CMK (cell line): Measurements from ENCODE around the gene CADM1.

Source experiments
- DNase-seq: peaks from one replicate; pipeline ENCODE4 v3.0.0-alpha.2; 2010; ENCODE audit warnings: low read depth

CADM1 gene

DNA sequence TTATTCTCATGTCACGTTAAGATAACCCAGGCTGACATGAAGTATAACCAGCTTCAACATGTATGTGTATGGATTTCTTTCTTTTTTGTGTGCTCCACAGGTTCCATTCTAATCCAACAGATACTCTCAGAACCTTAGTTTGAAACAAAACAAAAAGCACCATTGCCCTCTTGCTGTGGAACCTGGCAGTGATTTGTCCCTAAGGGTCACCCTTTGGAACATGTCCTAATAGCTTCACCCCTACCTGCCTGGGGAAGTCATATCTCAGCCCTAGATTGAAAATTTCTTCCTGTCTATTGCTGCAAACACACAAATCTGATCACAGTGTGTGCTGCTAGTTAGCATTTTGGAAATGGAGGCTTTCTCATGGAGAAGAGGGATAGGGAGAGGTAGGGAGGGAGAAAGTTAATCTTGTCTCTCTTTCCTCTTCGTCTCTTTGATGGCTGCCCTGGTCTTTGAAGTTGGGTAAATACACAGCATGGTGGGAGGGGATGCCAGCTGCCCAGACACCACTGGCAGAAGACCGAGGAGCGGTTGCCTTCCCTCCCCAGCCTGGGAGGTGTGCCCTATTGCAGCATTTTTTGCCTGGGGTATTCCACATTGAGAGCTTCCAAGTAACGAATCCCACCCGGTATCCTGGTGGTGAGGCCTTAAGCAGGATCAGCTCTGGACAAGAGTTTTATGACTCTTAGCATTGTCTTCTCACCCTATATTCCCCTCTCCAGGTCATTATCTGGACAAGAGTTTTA is 11.6 kb upstream of the CADM1 start:
- no peak for DNase-seq

DNA sequence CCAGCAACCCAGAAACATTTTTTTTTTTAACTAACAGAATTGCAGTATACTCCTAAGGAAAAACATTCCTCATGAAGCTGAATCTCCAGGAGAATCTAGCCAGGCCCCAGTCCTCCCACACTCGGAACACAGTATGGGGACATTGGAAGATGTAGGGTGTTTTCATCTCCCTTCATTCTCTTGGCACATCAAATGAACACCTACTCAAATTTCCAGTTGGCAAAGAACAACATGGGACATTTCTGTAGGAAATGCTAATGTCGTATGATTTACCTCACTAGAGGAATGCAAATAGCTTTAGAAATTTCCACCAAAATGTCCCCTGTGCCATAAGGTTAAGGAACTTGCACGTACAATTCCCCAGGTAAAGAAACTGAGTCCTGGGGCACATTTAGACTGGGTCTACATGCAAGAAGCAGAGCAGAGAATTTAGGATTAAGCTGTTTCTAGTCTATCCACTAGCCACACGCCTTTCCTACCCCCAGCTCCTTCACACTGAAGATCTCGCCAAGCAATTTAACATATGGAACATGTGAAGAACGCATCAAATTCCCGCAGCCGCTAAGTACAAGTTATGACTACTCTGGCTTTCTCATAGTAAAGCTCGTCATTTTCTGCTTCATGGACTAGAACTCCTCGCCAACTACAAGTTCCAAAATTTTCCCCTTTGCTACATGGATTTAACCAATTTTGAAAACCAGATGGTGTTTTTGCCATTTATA is 2.9 kb upstream of the CADM1 start:
- no peak for DNase-seq

DNA sequence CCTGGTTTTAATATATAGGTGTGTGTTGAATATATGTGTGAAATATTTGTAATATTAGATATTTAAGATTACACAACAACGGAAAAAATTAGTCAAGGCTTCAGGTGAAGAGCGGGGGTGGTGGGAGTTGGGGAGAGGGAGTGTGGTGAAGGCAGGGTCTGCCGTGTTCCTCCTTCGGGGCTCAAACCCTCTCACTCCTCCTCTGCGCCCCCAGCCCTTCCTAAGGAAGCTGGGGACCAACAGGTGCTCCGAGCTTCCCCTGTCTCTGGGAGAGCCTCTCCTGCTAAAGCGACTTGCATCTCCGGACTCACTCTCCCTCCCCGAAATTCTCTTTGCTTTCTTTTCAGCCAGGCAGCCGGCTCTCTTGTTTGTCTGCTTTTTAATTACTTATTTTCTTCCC is 960 bp upstream of the CADM1 start:
- no peak for DNase-seq

DNA sequence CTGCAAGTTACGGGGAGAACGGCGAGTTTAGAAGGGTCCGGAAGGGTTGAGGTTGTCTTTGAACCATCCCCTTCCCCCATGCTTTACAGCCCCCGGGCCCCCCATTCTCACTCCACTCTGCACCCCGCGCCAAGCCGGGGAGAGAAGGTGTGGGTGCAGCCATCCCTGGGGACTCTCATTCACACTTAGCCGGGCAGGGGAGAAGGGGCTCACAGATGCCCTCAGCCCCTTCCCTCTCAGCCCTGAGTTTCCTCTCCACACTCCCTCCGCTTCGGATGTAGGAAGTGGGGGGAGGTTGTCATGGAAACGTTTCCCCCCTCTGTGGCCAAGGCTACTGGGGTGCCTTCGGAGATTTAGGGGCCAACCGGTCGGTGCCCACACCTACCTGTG is 334 bp downstream of the CADM1 start:
- no peak for DNase-seq

DNA sequence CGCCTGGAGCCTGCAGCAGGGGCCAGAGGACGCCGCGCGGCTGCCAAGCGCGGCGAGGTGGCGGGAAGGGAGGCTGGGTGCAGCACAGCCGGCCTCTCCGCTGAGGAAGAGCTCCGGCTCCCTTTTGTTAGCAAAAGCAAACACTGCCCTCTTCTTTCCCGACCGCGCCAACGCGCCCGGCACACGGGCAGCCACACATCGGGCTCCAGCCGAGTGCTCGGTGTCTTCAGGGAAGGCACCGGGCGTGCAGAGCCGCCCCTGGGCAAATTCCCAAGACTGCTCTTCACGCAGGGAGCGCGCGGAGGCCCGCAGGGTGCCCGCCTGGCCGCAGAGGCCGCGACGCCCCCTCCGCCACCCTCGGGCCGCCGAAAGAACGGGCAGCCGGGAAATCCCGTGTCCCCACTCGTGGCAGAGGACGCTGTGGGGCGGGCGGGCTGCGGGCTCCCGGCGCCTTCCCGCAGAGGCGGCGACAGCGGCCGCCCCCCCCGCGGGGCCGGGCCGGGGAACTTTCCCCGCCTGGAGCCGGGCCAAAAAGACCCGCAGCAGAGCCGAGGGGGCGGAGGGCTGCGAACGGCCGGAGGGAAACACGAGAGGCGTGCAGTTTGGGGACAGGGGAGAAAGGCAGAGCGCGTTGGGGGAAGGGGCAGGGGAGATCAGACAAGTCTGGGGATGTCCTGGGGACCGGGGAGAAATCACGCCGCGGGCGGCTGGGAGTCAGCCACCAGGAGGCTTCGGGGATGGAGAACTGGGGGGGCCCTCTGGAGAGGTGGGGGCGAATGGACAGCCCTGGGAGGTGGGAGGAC is 931 bp downstream of the CADM1 start:
- DNase-seq: no peak

DNA sequence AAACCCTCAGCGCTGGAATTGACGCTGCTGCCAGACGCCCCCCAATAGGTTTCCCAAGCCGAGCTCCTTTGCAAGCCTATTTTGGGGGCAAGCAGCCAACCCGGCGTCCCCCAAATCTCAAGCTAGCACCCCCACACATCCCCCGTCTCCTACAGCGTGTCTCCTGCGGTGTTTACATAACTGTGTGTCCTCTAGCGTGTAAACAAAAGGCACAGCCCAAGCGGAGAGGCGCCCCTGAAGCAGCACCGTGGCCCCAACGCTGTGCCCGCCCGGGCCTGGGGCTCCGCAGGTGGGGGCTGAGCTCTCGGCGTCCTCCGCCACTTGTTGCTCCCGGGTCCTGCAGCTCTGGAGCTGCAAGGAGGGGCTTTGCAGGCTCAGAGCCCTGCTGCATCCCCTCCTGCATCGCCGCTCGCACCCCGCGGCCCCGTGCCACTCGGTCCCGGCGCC is 1.6 kb downstream of the CADM1 start:
- no peak for DNase-seq

DNA sequence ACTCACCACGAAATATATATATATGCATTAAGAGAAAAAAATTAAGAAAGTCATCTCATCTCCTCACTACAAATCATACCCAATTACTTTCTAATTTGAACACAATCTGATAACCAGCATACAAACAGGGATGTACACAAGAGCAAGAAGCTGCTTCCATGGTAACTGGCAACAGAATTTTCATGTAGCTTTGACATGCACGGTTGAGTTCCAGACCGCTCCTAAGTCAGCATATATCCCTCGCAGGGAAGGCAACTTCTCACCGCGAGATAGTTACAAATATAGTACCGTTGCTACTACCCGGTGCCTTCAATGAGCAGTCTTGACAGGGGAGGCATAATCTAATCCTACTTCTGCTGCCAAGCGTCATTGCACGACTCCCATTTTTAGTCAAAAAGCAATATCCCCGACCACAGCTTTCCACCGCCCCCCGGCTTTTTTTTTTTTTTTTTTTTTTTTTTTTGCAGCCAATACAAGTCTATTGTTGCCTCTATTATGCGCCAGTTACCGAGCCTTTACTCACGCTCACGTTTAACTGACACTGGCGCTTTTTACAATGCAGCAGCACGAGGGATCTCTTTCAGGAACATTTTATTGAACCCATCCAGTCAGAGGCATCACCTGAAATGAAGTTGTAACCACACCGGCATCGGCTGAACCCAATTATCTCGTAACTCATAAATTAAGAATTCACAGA is 2.2 kb downstream of the CADM1 start:
- no peak for DNase-seq

DNA sequence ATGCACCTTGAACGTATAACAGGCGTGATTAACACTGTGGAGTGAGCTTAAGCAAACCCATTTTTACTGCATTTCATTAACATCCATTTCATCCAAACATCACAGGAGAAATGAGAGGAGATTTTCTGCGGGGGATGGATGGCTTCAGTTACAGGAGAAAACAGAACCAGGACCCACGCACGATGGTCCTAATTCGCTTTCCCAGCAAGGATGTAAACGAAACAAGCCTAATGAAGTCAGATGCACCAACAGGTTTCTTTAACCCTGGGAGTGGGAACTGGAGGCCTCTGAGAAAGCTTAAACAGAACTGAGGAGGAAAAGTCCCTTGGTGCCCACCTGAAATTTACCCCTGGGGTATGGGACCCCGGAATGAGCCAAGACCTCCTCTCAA is 2.7 kb downstream of the CADM1 start:
- no peak for DNase-seq

DNA sequence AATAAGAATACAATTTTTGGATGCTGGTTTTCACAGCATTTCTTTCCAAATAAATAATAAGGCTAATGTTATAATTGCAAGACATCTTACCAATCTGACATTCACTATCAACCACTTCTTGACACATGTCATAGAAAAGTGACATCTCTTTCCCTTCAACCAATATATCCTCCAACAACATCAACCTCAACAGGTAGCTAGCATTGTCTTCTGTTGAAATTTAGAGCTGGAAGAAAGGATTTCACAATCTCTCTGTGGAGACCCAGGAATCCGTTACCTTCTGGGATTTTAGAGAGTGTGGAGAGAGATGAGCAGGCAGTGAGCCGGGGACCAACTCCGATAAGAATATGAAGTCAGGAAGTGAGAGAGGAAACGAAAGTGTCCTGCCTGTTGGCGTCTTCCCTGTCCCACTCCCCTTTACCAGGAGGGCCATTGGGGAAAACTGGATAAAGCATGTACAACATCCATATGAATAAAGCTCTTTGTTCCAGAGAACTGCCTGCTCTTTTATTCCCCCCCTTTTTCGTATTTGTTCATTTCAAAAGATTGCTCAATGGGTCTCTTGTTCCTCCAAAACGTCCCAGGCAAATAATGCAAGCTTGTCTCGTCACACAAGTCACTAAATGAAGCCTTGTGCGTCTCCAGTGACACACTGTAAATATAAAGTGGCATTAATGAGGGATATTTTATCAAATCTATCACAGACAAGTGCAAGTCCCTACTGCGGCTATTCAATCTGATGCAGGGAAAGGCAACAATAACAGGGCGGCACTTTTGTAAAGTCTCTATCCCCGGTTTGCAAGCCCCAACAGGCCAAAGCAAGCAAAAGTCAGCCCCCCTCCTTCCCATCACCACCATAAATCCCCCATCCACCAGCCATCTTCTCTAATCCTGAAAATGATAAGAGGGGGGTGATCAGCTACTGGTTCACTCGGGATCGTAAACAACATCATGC is 3.4 kb downstream of the CADM1 start:
- DNase-seq: no peak

DNA sequence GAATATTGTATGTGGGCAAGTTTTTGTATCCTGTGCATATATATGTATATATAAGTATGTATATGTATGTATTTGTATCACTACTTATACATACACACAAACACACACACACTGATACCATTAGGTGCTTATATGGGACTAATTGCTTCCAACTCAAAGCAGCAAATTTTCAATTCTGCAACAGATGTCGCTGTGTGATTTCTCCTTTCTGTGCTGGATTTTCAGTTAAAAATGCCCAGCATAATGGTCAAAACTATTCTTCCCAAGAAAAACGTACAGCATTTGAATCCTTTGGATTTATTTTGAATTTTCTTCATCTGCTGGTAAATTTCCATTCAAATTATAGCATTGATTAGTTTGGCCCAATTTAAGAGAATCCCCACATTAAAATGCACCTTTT is 4.3 kb downstream of the CADM1 start:
- no peak for DNase-seq

DNA sequence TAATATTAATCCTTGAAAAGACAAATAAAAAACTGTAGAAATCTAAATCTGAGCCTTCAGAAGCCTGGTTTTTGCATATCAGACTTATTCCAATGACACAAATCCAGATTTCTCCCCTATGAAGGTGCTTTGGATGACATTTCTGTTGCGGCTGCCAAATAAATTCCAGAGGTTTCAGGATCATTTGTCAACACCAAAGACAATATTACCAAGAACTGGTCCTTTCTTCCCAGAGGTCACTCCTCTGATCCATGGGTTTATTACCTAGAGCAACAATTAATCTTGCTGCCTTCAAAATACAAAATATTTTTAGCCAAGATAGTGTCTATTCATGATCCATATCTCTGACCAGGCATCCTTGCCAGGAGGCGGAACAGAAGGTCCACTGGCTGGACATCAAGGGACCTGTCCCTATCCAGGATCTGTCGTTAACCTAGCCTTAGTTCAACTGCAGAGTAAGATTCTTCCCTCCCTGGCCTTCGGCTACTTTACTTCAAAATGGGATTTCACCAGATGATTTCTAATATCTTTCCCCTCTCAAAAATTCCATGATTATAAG is 4.9 kb downstream of the CADM1 start:
- DNase-seq: no peak

DNA sequence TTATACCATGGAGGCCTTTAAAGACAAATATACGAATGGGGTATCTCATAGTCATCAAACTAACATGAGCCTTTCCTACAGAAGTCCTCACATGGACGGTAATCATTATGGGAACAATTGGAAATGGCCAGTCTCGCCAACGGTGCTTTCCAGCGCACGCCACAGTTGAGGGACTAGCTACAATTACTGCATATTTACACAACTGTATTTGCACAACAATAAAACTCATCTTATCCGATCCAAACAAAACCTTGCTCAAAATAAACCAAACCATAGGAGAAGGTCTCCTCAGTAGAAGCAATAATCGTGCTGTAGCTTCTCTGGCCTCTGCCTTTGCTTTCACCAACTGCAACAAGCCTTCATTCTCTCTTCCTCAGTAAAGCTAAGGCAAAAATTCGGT is 5.9 kb downstream of the CADM1 start:
- DNase-seq: no peak

DNA sequence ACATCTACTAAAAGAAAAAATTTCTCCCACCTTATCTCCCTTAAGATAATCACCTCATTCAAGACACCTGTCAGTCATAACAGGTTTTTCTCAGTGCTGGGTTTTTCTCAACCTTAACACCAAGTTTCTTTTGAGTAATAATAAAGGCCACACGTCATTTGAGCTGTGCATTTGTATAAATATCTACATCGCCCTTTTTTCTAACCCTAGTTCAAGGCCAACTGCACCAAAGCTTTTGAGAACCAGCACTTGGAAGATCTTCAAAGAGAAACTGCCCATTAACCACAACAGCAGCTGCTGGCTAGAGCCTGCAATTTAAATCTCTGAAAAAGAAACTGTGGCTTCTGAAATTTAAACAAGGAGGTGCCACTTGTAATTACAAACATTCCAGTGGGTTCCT is 6.9 kb downstream of the CADM1 start:
- DNase-seq: no peak

DNA sequence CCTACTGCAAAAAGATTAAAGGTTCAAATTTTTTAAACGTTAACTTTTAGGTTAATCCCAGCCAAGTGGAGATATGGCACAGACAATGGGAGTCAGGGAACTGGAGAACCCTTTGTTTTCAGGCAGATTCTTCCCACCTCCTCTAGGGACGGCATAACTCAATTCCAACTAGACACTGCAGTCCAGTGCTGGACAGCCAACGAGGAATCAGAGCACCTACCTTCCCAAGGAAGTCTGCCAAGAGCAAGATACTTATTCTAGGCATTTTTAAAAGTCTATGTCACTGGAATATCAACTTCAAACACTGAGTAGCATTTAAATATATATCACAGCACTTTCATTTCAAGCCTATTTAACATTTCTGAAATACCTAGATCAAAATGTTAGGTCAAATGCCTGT is 7.3 kb downstream of the CADM1 start:
- no peak for DNase-seq

DNA sequence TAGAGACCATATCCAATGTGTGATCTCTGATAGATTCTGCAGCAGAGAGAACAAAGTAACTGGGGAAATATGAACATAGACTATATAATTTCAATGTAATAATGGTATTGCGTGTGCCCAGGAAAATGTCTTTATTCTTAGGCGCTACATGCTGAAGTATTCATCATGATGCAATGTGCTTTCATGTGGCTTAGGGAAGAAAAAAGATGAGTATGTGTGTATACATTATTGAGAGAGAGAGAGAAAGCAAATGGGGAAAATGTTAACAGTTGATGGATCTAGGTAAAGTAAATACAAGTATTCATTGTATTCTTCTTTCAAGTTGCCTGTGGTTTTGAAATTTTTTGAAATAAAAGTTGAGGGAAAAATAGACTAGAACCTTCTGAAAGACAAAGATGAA is 10.3 kb downstream of the CADM1 start:
- no peak for DNase-seq

DNA sequence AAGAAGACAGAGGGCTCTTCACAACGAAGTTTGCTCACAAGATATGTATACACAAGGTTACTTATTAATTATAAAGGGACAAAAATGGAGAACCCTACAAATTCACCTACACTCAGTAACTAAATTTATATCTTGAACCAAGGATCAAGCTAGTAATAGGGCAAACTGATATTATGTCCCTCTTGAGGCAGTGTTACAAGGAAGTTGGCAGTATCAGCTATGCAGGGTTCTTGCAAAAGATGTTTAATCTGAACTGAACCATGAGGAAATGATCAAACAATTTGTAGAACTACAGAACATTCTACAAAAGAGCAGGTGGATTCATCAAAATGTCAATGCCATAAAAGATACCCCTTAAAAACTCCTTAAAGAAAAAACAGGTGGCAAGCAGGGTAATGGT is 10.7 kb downstream of the CADM1 start:
- no peak for DNase-seq

DNA sequence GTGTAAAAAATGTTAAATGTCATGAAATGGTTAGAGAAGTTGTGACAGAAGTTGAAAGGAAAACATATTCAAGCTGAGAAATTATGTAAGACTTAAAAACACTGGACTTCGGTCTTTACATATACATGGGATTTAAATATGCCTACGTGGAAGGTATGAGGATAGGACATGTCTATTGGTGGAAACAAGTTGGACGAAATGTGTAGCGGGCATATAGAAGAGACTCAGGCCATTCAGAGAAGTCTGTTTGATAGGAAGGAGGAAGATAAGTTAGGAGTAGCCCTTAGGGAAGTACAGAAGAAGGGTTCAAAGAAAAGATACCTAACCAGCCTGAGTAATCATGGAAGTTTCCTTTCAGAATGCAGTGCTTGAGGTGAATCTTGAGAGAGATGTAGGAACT is 14.7 kb downstream of the CADM1 start:
- no peak for DNase-seq

DNA sequence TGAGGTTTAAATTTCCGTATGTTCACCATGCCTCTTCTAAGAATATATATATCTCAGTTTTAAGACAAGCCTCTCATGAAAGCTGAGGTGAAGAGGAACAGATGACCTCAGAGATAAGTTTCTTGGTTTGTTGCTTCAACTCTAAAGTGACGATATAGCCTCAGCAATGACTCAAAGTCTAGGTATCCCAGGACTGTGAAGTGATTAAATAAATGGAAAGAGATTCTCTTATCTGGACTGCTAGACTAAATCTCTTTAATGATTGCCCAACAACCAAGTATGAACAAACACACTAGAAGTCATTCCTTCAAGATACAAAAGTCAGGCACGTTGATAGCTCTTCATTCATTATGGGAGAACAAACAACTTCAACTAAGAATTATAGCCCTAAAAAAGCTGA is 15.3 kb downstream of the CADM1 start:
- DNase-seq: no peak

DNA sequence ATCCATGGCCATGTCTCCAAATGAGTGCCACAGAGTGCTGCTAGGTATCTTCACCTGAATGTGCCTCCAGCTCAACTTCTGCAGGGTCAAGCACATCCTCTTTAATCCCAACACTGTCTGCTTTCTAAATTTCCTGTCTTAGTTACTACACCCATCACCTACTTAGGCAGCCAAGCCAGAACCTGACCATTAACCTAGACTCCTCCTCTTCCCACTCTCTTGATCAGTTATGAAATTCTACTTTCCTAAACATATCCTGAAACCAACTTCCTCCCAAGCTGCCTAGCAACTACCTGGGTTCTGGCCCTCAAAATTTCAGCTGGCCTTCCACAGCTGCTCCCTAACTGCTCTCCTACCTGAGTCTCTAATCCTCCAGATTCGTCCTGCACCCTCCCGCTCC is 22.7 kb downstream of the CADM1 start:
- DNase-seq: no peak

DNA sequence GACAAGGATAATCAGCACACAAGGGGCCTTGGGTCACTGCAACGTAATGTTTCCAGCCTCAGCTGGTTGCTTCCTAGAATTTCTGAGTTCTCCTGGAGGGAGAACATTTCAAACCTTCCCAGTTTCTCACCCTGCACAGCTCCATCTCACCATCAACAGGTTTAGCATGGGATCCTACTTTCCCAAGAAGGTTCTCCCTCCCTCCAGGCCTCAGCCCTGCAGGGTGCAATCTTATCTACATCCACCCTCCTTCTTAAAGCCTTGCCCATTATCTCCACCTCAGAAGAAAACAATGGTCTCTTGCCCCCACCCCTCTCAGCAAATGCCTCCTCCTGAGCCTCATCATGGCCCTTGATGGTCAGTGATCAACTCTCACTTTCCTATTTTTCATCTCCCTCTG is 23.6 kb downstream of the CADM1 start:
- no peak for DNase-seq

DNA sequence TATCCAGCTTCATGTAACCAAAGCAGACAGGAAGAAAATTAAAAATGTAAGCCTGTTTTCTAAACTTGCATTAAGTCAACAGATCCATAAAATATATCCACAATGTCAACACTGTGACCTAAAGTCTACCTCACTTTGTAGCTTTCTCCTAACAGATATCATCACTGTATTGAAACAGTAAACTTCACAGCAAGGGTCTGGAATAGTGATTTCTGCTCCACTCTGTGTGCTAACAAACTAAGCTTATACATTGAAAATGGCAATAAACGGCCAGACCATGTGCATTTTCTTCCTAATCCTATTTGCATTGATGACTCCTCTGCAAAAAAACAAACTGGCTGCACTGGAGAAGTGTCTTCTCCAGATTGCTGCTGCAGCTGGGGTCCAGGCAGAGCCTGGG is 26.8 kb downstream of the CADM1 start:
- no peak for DNase-seq
